GM19351 (cell line): ENCODE measurements around the gene ATP6V0A1.
A peak's percentile ranks its signal among the peaks of the same experiment; 100 is the strongest.
"Not testable (repeated sequence)": the region's sequence is repeated elsewhere in the genome, so short reads cannot be mapped to it uniquely, and the experiment has no call there.

Experiments
- ATAC-seq: cut with Tn5 transposase; IDR thresholded peaks from one replicate; pipeline ENCODE4 v1.9.1; 2021; ENCODE audit warnings: mild to moderate bottlenecking, moderate library complexity; ENCODE audit not compliant: unreplicated experiment

The ATP6V0A1 gene

DNA sequence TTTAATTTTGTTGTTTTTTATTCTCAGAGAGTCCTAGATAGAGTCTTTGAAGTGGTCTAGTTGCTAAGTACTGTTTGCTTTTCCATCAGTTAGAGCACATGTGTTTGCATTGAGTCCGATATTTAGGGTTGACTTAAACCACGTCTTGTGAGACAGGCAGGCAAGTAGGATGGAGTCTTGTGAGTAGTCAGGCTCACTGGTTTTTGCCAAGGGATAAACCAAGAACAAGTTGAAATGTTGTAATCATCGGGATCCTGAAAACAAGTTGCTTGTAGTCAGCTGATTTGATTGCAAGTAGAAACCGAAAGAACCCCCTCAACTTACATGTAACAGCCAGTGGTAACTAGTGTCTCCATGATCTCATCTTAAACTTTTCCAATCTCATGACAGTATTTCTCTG lies 17.2 kb downstream of the ATP6V0A1 start:
- ATAC-seq, result no peak

DNA sequence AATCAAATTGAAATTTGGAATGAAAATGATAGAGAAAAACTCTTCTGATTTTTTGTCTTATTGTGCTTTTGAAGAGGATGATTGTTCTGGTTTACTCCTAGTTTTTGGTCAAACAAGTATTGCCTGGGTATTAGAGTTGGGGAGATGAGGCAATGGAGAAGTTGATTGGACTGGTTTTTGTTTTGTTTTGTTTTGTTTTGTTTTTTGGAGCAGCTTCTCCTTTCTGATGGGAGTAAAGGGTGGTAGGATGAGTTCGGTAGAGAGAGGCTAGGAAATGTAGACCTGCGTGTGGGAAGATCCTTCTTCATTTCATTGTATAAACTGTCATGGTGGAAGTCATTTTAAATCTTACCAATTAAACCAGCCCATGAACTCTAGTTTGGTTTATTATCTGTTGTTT lies 17.7 kb downstream of the ATP6V0A1 start:
- ATAC-seq, result no peak

DNA sequence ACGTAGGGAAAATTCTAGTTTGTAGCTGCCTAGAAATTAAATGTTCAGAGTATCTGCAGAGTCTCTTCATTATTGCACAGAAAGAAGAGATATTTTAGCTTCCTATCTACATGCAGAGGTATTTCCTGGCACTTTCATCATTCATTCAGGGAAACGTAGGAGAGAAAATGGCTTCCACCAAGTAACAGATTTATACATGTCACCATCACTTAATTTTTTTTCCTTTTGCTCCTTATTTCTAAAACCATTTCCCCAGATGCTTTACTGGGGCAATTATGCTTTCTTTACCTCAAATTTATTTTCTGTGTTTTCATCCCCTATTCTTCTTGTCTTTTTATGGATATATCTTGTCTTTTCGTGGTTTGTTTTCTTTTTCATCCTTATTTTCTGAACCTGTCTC lies 18.5 kb downstream of the ATP6V0A1 start:
- no peak for ATAC-seq

DNA sequence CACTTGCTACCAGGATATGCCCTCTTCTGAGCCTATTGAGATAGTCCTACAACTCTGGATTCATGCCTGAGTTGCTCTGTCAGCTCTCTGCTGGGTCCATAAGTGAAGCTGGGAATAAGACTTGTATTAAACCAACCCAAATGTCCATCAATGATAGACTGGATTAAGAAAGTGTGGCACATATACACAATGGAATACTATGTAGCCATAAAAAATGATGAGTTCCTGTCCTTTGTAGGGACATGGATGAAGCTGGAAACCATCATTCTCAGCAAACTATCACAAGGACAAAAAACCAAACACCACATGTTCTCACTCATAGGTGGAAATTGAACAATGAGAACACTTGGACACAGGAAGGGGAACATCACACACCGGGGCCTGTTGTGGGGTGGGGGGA lies 19.1 kb downstream of the ATP6V0A1 start:
- not testable (repeated sequence) for ATAC-seq

DNA sequence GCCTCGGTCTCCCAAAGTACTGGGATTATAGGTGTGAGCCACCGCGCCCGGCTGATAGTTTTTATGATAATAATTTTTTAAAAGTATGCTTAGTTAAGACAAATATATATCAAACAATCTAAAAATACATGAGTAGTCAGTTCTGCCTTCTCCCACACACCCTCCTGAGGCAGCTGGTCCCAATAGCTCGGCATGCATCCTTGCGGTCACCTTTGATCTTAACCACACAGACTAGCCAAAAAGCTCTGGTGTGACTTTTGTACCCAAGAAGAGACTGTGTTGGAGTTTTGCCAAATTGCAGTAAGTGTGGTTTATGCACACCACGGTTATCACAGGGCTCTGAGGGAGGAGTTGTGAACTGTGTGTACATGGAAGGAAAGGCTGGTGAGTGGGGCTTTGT lies 25.6 kb downstream of the ATP6V0A1 start:
- ATAC-seq, result peak; percentile 68

DNA sequence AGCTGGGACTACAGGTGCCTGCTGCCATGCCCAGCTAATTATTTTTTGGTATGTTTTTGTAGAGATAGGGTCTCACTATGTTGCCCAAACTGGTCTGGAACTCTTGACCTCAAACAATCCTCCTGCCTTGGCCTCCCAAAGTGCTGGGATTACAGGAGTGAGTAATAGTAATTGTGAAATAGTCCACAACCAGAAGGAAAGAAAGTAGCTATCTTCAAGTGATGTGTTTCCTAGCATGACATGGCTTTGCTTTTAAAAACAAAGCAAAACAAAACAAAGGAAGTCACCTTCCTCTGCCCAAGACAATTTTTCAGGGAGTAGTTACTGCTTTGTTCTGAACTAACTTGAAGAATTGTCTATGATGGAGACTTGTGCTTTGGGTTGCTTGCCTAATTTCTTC lies 27.0 kb downstream of the ATP6V0A1 start:
- no peak for ATAC-seq

DNA sequence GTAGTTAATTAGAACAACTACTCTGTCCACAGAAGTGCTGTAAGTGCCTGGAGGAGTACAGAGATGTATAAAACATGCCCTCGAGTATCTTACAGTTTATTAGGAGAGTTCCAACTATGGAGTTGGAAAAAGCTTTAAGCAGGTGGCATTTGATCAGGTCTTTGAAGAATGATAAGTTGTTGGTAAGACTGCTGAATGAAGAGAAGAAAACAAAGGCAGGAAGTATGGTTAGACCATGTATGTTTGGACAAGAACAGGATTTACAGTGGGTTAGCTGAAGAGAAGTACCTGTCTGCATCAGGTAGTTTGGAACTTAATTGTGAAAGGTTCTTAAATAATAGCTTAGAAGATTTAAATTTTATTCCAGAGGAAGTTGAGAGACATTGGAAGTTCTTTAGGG lies 29.4 kb downstream of the ATP6V0A1 start:
- no peak for ATAC-seq

DNA sequence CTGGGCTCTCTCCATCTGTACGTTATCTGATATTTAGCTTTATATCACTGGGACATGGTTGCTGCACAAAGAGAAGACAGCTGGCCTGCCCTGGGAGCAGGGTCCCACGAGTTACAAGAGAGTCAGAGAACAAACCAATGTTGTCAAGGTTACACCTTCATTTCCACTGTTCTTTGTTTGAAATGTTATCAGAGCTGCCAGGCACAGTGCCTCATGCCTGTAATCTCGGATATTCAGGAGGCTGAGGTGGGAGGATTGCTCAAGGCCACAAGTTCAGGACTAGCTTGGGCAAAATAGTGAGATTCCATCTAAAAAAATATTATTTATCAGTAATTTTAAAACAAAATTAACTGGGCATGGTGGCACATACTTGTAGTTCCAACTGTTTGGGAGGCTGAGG lies 34.6 kb downstream of the ATP6V0A1 start:
- ATAC-seq, result no peak

DNA sequence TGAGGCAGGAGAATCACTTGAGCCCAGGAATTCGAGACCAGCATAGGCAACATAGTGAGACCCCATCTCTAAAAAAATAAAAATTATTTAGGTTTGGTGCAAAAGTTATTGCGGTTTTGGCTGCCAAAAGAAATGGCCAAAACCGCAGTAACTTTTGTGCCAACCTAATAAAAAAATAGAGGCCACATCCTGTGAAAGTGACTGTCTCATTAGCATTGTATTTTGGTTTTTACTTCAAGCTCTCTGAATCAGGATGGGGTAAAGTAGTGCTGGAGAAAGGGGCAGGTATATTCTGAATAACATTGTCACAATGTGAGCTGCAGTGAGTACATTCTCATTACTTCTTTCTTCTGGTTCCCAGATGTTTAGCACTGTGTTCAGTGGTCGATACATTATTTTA lies 36.0 kb downstream of the ATP6V0A1 start:
- no peak for ATAC-seq

DNA sequence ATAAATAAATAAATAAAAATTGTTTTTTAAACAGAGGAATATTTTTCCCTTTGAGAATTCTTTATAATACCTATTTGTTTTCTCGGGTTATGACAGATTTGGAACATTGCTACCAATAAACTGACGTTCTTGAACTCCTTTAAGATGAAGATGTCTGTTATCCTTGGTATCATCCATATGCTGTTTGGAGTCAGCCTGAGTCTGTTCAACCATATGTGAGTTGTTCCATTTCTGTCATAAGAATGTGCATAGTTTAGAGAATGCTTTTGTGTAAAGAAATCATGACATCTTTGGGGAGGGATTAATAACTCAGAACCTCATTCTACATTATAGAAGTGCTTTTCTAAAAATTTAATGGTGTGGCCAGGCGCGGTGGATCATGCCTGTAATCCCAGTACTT lies 40.1 kb downstream of the ATP6V0A1 start:
- no peak for ATAC-seq

DNA sequence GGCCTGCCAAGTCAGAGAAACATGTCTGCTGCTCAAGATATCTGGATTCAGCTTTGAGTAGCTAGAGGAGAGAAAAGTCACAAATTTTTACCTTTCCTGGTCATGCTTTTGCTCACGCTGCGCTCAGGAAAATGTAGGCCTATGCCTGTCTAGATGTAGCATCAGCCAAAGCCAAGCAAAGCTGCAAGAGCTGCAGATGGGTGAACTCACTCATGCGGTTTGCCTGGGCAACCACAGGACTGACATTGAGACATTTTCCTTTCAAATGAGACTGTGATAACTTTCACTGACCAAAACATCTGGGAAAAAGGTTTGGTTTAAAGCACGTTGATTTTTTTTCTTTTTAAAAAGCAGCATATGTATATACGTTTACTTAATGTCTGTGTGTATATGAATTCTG lies 43.4 kb downstream of the ATP6V0A1 start:
- no peak for ATAC-seq

DNA sequence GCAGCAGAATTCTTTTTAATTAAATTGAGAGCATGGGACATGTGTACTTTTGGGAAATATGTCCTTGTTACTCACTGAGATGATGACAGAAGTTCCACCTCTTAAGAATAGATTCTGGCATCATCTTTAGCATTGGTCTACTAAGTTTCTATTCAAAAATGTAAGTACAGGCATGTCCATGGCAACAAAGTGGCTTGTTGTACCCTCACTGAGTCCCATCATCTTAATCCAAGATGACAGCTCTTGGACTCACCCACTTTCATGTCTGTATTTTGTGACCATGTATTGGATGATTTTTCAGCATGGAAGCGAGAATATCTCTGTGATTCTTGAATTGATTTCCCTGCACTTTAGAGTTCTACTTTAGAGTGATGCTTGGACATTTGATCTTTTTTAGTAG lies 44.2 kb downstream of the ATP6V0A1 start:
- no peak for ATAC-seq

DNA sequence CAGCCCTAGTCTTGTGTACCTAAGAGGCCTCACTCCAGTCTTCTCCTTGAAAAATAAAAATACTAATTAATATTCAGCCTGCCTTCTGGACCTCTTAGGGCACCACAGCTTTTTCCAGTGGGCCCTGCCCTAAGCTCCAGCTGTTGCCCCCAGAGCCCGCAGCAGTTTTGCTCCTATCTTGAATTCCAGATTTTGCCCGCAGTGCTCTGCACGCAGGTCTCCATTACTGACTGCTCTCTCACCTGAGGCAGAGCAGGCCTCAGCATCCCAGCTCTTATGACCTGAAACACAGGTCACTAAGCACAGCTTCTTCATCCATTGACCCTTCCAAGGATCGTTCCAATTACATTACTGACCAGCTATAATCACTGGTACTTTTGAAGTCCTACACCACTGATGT lies 49.0 kb downstream of the ATP6V0A1 start:
- no peak for ATAC-seq

DNA sequence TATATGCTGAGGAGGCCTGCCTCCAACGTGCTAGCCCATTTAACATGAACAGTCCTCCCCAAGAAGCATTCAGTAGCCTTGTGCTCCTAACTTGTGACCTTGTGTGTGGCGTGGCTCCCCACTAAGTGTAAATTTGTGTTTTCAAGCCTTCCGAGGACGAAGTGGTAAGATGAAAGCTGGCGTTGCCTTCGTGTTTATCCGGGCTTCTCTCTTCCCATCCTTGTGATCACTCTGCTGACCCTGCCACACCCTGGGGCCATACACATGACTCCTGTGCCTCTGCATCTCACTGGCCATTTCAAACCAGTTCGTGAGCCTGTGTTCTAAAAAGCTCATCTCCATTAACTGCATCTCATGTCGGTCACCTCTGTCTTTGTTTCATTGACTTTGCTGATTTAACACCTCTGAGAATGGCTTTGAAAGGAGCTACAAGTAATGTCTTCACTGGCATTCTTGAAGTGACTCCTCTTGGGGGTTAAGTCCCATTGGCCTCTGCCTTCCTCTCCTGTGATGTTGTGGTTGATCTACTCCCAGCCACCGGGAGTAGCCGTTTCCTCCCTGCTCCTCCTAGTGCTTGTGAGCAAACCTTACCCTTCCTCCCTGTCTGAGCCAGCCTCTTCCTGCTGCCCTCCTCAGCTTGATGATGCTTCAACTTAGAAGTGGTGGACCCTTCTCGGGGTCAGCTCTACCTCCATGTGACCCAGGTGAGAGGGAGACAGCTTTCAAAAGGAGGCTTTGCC lies 49.9 kb downstream of the ATP6V0A1 start:
- no peak for ATAC-seq

DNA sequence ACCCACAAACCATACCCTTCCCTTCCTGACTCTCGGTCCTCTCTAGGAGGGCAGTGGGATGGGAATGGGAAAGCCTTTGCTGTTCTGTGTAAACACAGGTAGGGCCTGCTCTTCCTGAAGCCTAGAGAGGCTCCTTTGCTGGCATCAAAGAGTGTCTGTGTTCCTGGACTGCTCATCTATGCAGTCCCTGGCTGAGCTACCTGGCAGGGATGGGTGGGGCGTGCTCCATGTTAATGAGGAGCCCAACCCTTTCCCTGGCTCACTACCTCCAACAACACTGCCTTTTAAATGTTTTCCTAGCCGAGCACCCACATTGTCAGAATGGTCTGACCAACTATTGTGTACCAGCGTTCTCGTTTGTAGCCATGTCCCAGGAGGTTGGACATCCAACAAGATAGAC lies 50.7 kb downstream of the ATP6V0A1 start:
- no peak for ATAC-seq

DNA sequence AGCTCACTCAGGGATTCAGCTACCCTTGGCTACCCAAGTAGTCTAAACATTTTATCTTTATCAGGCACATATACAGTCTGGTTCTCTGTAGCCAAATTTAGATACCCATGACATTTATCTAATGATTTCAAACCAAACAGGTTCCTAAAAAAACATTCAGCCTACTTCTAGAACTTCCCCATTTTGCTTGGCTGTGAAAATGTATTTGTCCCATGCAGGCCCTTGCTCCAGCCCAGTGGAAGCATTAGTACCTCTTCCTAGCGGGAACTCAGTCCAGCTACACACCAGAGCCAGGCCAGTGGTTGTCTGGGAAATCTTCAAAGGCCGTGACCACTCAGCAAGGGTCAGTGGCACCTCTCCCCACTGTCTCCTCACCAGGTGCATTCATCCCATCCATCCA lies 51.2 kb downstream of the ATP6V0A1 start:
- no peak for ATAC-seq

DNA sequence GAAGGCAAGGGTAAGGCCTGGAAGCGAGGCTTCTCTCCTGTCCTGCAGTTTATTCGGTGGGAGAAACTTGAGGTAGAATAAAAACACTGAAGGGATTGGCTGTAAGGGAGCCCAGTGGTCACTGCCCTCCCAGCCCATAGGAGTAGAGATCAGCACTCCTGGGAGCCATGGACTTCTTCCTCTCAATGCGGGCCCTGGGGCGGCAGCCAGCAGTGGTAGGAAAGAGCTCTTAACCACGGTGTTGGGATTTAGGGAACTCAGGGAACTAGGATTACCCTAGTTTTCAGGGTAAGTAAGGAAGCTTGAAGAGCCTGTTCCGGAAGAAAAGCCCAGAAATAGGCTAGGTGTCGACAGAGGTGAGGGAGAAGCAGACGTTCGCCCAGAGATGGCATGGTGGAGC lies 53.6 kb downstream of the ATP6V0A1 start:
- ATAC-seq, result no peak

DNA sequence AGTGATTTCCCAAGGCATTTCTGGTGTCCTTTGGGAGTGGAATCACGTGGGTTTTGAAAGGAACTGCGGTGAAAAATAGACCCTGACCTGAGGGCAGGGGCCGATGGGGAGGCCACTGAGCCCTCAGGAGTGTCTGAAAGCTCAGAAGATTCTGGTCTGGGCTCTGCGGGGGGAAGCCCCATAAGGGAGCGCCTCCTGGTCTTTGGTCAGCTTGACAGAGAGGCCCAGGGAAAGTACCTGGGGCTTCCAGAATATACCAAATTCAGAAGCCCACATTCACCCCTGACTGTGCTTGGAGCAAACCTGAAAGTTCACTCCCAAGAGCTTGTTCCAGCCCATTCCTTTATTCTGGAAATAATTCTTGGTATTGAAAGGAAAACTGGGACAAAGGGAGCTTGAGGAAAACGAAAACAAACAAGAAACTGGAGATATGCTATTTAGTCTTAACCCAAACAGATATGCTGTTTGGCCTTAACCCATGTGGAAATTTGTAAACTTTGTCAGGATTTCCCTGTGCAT lies 54.1 kb downstream of the ATP6V0A1 start:
- ATAC-seq, result no peak

DNA sequence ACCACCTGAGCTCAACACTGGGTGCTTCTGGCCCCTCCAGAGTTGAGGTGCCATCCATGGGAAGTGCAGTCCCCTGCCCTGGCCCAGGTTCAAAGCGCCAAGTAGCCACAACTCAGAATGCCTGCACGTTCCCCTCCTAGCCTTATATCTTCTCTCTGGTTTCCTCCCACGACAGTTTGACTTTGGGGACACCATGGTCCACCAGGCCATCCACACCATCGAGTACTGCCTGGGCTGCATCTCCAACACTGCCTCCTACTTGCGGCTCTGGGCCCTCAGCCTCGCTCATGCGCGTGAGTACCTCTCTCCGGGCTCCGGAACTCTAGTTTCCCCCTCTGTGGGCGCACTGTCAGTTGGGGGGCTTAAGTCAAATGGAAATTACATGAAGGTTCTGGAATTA lies 55.0 kb downstream of the ATP6V0A1 start:
- ATAC-seq, result no peak

DNA sequence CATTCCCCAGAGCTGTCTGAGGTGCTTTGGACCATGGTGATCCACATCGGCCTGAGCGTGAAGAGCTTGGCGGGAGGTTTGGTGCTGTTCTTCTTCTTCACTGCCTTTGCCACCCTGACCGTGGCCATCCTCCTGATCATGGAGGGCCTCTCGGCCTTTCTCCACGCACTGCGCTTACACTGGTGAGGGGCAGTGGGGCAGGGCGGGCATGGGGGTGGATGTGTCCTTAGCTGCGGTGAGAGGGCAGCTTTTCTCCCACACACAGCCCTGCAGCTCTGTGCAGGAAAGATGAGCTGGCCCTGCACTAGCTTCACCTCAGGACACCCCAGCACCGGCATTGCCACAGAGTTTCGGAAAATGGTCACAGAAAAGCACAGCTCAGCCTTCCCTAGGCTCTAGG lies 55.6 kb downstream of the ATP6V0A1 start:
- ATAC-seq, result no peak

DNA sequence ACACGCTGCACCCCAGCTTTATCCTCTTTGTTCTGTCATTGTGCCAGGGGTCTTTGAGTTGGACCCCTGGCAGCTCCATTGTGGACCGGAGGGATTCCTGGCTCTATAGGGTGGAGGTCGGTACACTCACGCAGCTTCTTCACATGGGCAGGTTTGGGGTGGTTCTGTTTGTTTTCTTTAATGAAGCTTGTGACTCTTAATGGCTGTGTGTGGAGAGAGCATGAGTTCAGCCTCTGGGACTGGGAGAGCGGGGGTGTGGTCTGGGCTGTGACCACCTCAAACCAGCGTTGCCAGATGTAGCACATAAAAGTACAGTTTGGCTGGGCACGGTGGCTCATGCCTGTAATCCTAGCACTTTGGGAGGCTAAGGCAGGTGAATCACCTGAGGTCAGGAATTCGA lies 56.2 kb downstream of the ATP6V0A1 start:
- ATAC-seq, result no peak

DNA sequence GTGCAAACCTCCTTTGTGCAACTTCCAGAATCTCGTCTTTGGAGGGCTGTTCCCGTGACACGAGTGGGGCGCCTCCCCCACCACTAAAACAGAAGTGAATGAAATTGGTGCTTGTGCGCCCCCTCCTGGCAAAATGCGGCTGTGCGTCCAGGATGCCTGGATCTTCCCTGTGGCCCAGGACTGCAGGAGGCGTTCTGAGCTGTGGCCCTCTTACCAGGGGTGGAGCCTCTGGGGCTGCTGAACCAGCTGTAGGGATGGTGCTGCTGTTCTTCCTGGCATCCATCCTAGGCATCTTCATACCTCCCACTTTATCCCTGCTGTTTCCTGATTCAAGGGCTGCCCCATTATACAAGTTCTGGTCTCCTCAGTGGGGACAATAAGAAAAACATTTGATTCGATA lies 58.8 kb downstream of the ATP6V0A1 start:
- ATAC-seq, result no peak
